ENCODE results near the gene CHD9.

Gene CHD9

GRCh38 chr16:53356478-53357207, 301.9 kb downstream of the CHD9 start:
- in situ Hi-C loops (cut with MboI; ENCODE audit: low sequenced_read_pairs) = no loop called here

- in situ Hi-C loops (cut with MboI; ENCODE audit: low sequenced_read_pairs) = no loop called here
These were observed 302.4 kb downstream of the CHD9 start for GRCh38 chr16:53357208-53357586.

GRCh38 chr16:53357955-53358354, 303.2 kb downstream of the CHD9 start:
- in situ Hi-C loops (cut with MboI; ENCODE audit: low sequenced_read_pairs) = no loop called here

- in situ Hi-C loops (cut with MboI; ENCODE audit: low sequenced_read_pairs) = no loop called here
These were observed 304.1 kb downstream of the CHD9 start for GRCh38 chr16:53358884-53359283.

GRCh38 chr16:53369921-53370320, 315.1 kb downstream of the CHD9 start:
- in situ Hi-C loops (cut with MboI; ENCODE audit: low sequenced_read_pairs) = no loop called here

- in situ Hi-C loops (cut with MboI; ENCODE audit: low sequenced_read_pairs) = no loop called here
These were observed 316.0 kb downstream of the CHD9 start for GRCh38 chr16:53370827-53371226.

GRCh38 chr16:53372992-53373871, 318.4 kb downstream of the CHD9 start:
- in situ Hi-C loops (cut with MboI; ENCODE audit: low sequenced_read_pairs) = no loop called here

GRCh38 chr16:53374800-53375199, 320.0 kb downstream of the CHD9 start:
- in situ Hi-C loops (cut with MboI; ENCODE audit: low sequenced_read_pairs) = no loop called here

GRCh38 chr16:53378138-53378537, 323.3 kb downstream of the CHD9 start:
- in situ Hi-C loops (cut with MboI; ENCODE audit: low sequenced_read_pairs) = no loop called here

All from hTERT RPE-1 (cell line).